ENCODE results near the gene SLC29A3. TPM values are rescaled to one million over a fixed set of nuclear protein-coding genes. Genes with fewer than 3 reads are reported as not detected.

The SLC29A3 gene
- total and polyA plus RNA-seq, 4 experiments from 2014 or later, result 7.0 to 9.1 (median 8.2) TPM

- Histone ChIP-seq H3K4me1 (ENCODE audit: insufficient read depth, low read length) (peaks cover 8% of the 10 kb centered on the region), H3K27ac (ENCODE audit: low read depth, low read length) (no peak overlapping the region), H3K27me3 (ENCODE audit: insufficient read depth, low read length) (peaks cover 33% of the 10 kb centered on the region), H3K36me3 (ENCODE audit: insufficient read depth, low read length) (no peaks in the 10 kb centered on the region), H3K9me3 (ENCODE audit: control insufficient read depth in 1 of 2, low read length in 2 of 2) (no peaks in the 10 kb centered on the region), H3K4me3 (ENCODE audit: low read length in 2 of 2) (no peak overlapping the region)
- H3K27me3 Mint-ChIP-seq, result peaks cover 45 to 48% of the 10 kb centered on the region in 2 donors
- peaks cover 4 to 13% (median 7%) of the 10 kb centered on the region in 4 donors for H3K4me1 Mint-ChIP-seq
- CTCF ChIA-PET (ENCODE audit: partially characterized antibody), result no interaction called here
- H3K9me3 Mint-ChIP-seq, result no peaks in the 10 kb centered on the region
- H3K27ac Mint-ChIP-seq, result no peak overlapping the region
- POLR2A ChIA-PET (ENCODE audit: partially characterized antibody), result no interaction called here
- intact Hi-C loops (cut with micrococcal nuclease), result no loop called here
- no peak for DNase-seq
- no peak overlapping the region for H3K4me3 Mint-ChIP-seq
- no peaks in the 10 kb centered on the region for H3K36me3 Mint-ChIP-seq
Measured at GRCh38 chr10:71393841-71394475, 74.9 kb downstream of the SLC29A3 start.

GRCh38 chr10:71394926-71395562 is 76.0 kb downstream of the SLC29A3 start:
- Mint-ChIP-seq H3K36me3 (no peaks in the 10 kb centered on the region), H3K9me3 (no peaks in the 10 kb centered on the region), H3K27ac (peak overlapping the region in 1 of 7 donors; percentile 50), H3K27me3 (peaks cover 48 to 57% of the 10 kb centered on the region in 2 donors), H3K4me1 (peaks cover 4 to 14% (median 9%) of the 10 kb centered on the region in 4 donors), H3K4me3 (no peak overlapping the region)
- H3K27ac ChIP-seq (ENCODE audit: low read depth, low read length), result no peak overlapping the region
- intact Hi-C loops (cut with micrococcal nuclease), result no loop called here
- H3K9me3 ChIP-seq (ENCODE audit: control insufficient read depth in 1 of 2, low read length in 2 of 2), result no peaks in the 10 kb centered on the region
- H3K4me1 ChIP-seq (ENCODE audit: insufficient read depth, low read length), result peaks cover 8% of the 10 kb centered on the region
- CTCF ChIA-PET (ENCODE audit: partially characterized antibody), result interaction anchor here (1.0 to 1.9 kb wide), 6 partner anchors 10 to 417 kb away, joined by 3 to 7 read pairs (median 6); no protein-coding TSS in a partner anchor
- no peak for DNase-seq
- no peak overlapping the region for H3K4me3 ChIP-seq (ENCODE audit: low read length in 2 of 2)
- H3K36me3 ChIP-seq (ENCODE audit: insufficient read depth, low read length), result no peaks in the 10 kb centered on the region
- peaks cover 35% of the 10 kb centered on the region for H3K27me3 ChIP-seq (ENCODE audit: insufficient read depth, low read length)
- POLR2A ChIA-PET (ENCODE audit: partially characterized antibody), result no interaction called here

GRCh38 chr10:71395621-71396020 is 76.6 kb downstream of the SLC29A3 start:
- H3K4me3 Mint-ChIP-seq, result peak overlapping the region in 7 of 8 donors; percentile 58 to 85 (median 72)
- no peak for DNase-seq
- peaks cover 48 to 59% of the 10 kb centered on the region in 2 donors for H3K27me3 Mint-ChIP-seq
- Histone ChIP-seq H3K4me1 (ENCODE audit: insufficient read depth, low read length) (peaks cover 8% of the 10 kb centered on the region), H3K27me3 (ENCODE audit: insufficient read depth, low read length) (peaks cover 35% of the 10 kb centered on the region), H3K36me3 (ENCODE audit: insufficient read depth, low read length) (no peaks in the 10 kb centered on the region), H3K9me3 (ENCODE audit: control insufficient read depth in 1 of 2, low read length in 2 of 2) (no peaks in the 10 kb centered on the region), H3K4me3 (ENCODE audit: low read length in 2 of 2) (no peak overlapping the region), H3K27ac (ENCODE audit: low read depth, low read length) (no peak overlapping the region)
- ChIA-PET POLR2A (ENCODE audit: partially characterized antibody) (interaction anchor here (0.9 kb wide), 1 partner anchor 313 kb away, joined by 3 read pairs; no protein-coding TSS in a partner anchor), CTCF (ENCODE audit: partially characterized antibody) (interaction anchor here (1.0 to 1.9 kb wide), 6 partner anchors 10 to 417 kb away, joined by 3 to 7 read pairs (median 6); no protein-coding TSS in a partner anchor)
- intact Hi-C loops (cut with micrococcal nuclease), result no loop called here
- H3K36me3 Mint-ChIP-seq, result no peaks in the 10 kb centered on the region
- H3K27ac Mint-ChIP-seq, result no peak overlapping the region
- peaks cover 4 to 14% (median 9%) of the 10 kb centered on the region in 4 donors for H3K4me1 Mint-ChIP-seq
- no peaks in the 10 kb centered on the region for H3K9me3 Mint-ChIP-seq

GRCh38 chr10:71396084-71396710 is 77.1 kb downstream of the SLC29A3 start:
- no peak overlapping the region for H3K4me3 ChIP-seq (ENCODE audit: low read length in 2 of 2)
- intact Hi-C loops (cut with micrococcal nuclease), result no loop called here
- ChIA-PET POLR2A (ENCODE audit: partially characterized antibody) (interaction anchor here (0.7 to 0.9 kb wide), 2 partner anchors 20 to 312 kb away, joined by 3 read pairs; no protein-coding TSS in a partner anchor), CTCF (ENCODE audit: partially characterized antibody) (interaction anchor here (1.2 to 1.9 kb wide), 5 partner anchors 11 to 415 kb away, joined by 3 to 7 read pairs (median 7); no protein-coding TSS in a partner anchor)
- peaks cover 48 to 56% of the 10 kb centered on the region in 2 donors for H3K27me3 Mint-ChIP-seq
- peaks cover 8% of the 10 kb centered on the region for H3K4me1 ChIP-seq (ENCODE audit: insufficient read depth, low read length)
- no peaks in the 10 kb centered on the region for H3K36me3 Mint-ChIP-seq
- peak overlapping the region; percentile 53 to 85 (median 73) for H3K4me3 Mint-ChIP-seq
- DNase-seq, result peak in 3 of 5 donors; percentile 18 to 20 (median 20)
- no peak overlapping the region for H3K27ac ChIP-seq (ENCODE audit: low read depth, low read length)
- no peaks in the 10 kb centered on the region for H3K36me3 ChIP-seq (ENCODE audit: insufficient read depth, low read length)
- H3K4me1 Mint-ChIP-seq, result peaks cover 4 to 14% (median 9%) of the 10 kb centered on the region in 4 donors
- H3K9me3 Mint-ChIP-seq, result no peaks in the 10 kb centered on the region
- H3K27ac Mint-ChIP-seq, result no peak overlapping the region
- H3K9me3 ChIP-seq (ENCODE audit: control insufficient read depth in 1 of 2, low read length in 2 of 2), result no peaks in the 10 kb centered on the region
- peaks cover 35% of the 10 kb centered on the region for H3K27me3 ChIP-seq (ENCODE audit: insufficient read depth, low read length)

GRCh38 chr10:71396711-71397295 is 77.7 kb downstream of the SLC29A3 start, which contains the start of gene CDH23:
Gene CDH23, plus strand, starts transcription at chr10:71396920. Its CDS starts 42,912 bp downstream, at chr10:71439832.
- POLR2A ChIA-PET (ENCODE audit: partially characterized antibody), result interaction anchor here (0.7 kb wide), 1 partner anchor 20 kb away, joined by 3 read pairs; no protein-coding TSS in a partner anchor
- no peaks in the 10 kb centered on the region for H3K9me3 ChIP-seq (ENCODE audit: control insufficient read depth in 1 of 2, low read length in 2 of 2)
- Mint-ChIP-seq H3K4me3 (peak within 1 kb of the TSS; percentile 58 to 85 (median 73)), H3K4me1 (peaks cover 4 to 14% (median 9%) of the 10 kb centered on the region in 4 donors), H3K27me3 (peaks cover 48 to 55% of the 10 kb centered on the region in 2 donors), H3K9me3 (no peaks in the 10 kb centered on the region), H3K27ac (no peak within 1 kb of the TSS), H3K36me3 (no peaks in the 10 kb centered on the region)
- no peak within 1 kb of the TSS for H3K27ac ChIP-seq (ENCODE audit: low read depth, low read length)
- H3K36me3 ChIP-seq (ENCODE audit: insufficient read depth, low read length), result no peaks in the 10 kb centered on the region
- H3K4me1 ChIP-seq (ENCODE audit: insufficient read depth, low read length), result peaks cover 8% of the 10 kb centered on the region
- no peak within 1 kb of the TSS for H3K4me3 ChIP-seq (ENCODE audit: low read length in 2 of 2)
- intact Hi-C loops (cut with micrococcal nuclease), result no loop called here
- no peak for DNase-seq
- CTCF ChIA-PET (ENCODE audit: partially characterized antibody), result interaction anchor here (1.9 kb wide), 2 partner anchors 12 to 174 kb away, joined by 7 read pairs; no protein-coding TSS in a partner anchor
- peaks cover 30% of the 10 kb centered on the region for H3K27me3 ChIP-seq (ENCODE audit: insufficient read depth, low read length)

GRCh38 chr10:71397296-71398212 is 78.5 kb downstream of the SLC29A3 start:
- Histone ChIP-seq H3K4me3 (ENCODE audit: low read length in 2 of 2) (no peak overlapping the region), H3K27ac (ENCODE audit: low read depth, low read length) (no peak overlapping the region), H3K4me1 (ENCODE audit: insufficient read depth, low read length) (peaks cover 8% of the 10 kb centered on the region), H3K36me3 (ENCODE audit: insufficient read depth, low read length) (no peaks in the 10 kb centered on the region), H3K9me3 (ENCODE audit: control insufficient read depth in 1 of 2, low read length in 2 of 2) (no peaks in the 10 kb centered on the region), H3K27me3 (ENCODE audit: insufficient read depth, low read length) (peaks cover 28% of the 10 kb centered on the region)
- peaks cover 4 to 14% (median 9%) of the 10 kb centered on the region in 4 donors for H3K4me1 Mint-ChIP-seq
- no peak for DNase-seq
- H3K27me3 Mint-ChIP-seq, result peaks cover 44 to 53% of the 10 kb centered on the region in 2 donors
- intact Hi-C loops (cut with micrococcal nuclease), result no loop called here
- no peaks in the 10 kb centered on the region for H3K36me3 Mint-ChIP-seq
- H3K9me3 Mint-ChIP-seq, result no peaks in the 10 kb centered on the region
- H3K27ac Mint-ChIP-seq, result no peak overlapping the region
- POLR2A ChIA-PET (ENCODE audit: partially characterized antibody), result no interaction called here
- CTCF ChIA-PET (ENCODE audit: partially characterized antibody), result no interaction called here
- peak overlapping the region in 7 of 8 donors; percentile 13 to 71 (median 50) for H3K4me3 Mint-ChIP-seq
